ENCODE results near the gene VIL1. TPM values are rescaled to one million over a fixed set of nuclear protein-coding genes. Genes with fewer than 3 reads are reported as not detected.

Gene VIL1
- total and polyA plus RNA-seq, 2 of the 13 experiments (the other 11 are each of a cell fraction or from before 2014, with no cell fraction given): 287 to 301 TPM

DNA sequence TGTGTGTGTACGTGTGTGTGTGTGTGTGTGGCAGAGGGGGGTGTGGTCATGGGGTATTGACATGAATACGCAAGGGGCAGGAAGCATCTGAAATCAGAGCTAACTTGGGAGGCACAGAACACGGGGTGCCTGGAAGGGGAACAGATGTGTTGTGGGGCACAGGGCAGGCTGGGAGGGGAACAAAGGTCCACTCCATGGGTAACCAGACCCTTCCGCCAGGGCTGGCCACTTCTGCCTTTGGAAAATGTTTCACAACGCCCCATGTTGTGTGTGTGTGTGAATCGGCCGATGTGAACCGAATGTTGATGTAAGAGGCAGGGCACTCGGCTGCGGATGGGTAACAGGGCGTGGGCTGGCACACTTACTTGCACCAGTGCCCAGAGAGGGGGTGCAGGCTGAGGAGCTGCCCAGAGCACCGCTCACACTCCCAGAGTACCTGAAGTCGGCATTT is 37.0 kb upstream of the VIL1 start, which contains the start of gene SLC11A1 (continued):
- no peak for TF ChIP-seq JARID2 (CRISPR knock-in tag; IDR thresholded peaks at IDR 0.05; ENCODE audit: insufficient replicate concordance)
- TF ChIP-seq, protein P1, sequence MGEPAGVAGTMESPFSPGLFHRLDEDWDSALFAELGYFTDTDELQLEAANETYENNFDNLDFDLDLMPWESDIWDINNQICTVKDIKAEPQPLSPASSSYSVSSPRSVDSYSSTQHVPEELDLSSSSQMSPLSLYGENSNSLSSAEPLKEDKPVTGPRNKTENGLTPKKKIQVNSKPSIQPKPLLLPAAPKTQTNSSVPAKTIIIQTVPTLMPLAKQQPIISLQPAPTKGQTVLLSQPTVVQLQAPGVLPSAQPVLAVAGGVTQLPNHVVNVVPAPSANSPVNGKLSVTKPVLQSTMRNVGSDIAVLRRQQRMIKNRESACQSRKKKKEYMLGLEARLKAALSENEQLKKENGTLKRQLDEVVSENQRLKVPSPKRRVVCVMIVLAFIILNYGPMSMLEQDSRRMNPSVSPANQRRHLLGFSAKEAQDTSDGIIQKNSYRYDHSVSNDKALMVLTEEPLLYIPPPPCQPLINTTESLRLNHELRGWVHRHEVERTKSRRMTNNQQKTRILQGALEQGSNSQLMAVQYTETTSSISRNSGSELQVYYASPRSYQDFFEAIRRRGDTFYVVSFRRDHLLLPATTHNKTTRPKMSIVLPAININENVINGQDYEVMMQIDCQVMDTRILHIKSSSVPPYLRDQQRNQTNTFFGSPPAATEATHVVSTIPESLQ (CRISPR knock-in tag; conservative IDR thresholded peaks at IDR 0.05): no peak
- peak; percentile 78 for TF ChIP-seq ZBTB38 (CRISPR knock-in tag; IDR thresholded peaks at IDR 0.05)
- TF ChIP-seq, protein P2, sequence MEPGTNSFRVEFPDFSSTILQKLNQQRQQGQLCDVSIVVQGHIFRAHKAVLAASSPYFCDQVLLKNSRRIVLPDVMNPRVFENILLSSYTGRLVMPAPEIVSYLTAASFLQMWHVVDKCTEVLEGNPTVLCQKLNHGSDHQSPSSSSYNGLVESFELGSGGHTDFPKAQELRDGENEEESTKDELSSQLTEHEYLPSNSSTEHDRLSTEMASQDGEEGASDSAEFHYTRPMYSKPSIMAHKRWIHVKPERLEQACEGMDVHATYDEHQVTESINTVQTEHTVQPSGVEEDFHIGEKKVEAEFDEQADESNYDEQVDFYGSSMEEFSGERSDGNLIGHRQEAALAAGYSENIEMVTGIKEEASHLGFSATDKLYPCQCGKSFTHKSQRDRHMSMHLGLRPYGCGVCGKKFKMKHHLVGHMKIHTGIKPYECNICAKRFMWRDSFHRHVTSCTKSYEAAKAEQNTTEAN (CRISPR knock-in tag; conservative IDR thresholded peaks at IDR 0.05): peak; percentile 89
- TF ChIP-seq ZNF766 (CRISPR knock-in tag; IDR thresholded peaks at IDR 0.05; ENCODE audit: borderline replicate concordance): no peak
- TF ChIP-seq, protein P3, sequence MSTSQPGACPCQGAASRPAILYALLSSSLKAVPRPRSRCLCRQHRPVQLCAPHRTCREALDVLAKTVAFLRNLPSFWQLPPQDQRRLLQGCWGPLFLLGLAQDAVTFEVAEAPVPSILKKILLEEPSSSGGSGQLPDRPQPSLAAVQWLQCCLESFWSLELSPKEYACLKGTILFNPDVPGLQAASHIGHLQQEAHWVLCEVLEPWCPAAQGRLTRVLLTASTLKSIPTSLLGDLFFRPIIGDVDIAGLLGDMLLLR (CRISPR knock-in tag; IDR thresholded peaks at IDR 0.05): no peak
- TF ChIP-seq, protein P4, sequence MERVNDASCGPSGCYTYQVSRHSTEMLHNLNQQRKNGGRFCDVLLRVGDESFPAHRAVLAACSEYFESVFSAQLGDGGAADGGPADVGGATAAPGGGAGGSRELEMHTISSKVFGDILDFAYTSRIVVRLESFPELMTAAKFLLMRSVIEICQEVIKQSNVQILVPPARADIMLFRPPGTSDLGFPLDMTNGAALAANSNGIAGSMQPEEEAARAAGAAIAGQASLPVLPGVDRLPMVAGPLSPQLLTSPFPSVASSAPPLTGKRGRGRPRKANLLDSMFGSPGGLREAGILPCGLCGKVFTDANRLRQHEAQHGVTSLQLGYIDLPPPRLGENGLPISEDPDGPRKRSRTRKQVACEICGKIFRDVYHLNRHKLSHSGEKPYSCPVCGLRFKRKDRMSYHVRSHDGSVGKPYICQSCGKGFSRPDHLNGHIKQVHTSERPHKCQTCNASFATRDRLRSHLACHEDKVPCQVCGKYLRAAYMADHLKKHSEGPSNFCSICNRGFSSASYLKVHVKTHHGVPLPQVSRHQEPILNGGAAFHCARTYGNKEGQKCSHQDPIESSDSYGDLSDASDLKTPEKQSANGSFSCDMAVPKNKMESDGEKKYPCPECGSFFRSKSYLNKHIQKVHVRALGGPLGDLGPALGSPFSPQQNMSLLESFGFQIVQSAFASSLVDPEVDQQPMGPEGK (CRISPR knock-in tag; IDR thresholded peaks at IDR 0.05): no peak
- TF ChIP-seq, protein P5, sequence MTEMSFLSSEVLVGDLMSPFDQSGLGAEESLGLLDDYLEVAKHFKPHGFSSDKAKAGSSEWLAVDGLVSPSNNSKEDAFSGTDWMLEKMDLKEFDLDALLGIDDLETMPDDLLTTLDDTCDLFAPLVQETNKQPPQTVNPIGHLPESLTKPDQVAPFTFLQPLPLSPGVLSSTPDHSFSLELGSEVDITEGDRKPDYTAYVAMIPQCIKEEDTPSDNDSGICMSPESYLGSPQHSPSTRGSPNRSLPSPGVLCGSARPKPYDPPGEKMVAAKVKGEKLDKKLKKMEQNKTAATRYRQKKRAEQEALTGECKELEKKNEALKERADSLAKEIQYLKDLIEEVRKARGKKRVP (CRISPR knock-in tag; IDR thresholded peaks at IDR 0.05): no peak
- no peak for TF ChIP-seq SIN3A (IDR thresholded peaks at IDR 0.05; ENCODE audit: borderline replicate concordance, low read depth, low read length)
- TF ChIP-seq, protein P6, sequence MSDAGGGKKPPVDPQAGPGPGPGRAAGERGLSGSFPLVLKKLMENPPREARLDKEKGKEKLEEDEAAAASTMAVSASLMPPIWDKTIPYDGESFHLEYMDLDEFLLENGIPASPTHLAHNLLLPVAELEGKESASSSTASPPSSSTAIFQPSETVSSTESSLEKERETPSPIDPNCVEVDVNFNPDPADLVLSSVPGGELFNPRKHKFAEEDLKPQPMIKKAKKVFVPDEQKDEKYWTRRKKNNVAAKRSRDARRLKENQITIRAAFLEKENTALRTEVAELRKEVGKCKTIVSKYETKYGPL (CRISPR knock-in tag; IDR thresholded peaks at IDR 0.05): no peak
- no peak for TF ChIP-seq SNAI1 (CRISPR knock-in tag; IDR thresholded peaks at IDR 0.05; ENCODE audit: borderline replicate concordance)
- TF ChIP-seq ZNF747 (CRISPR knock-in tag; IDR thresholded peaks at IDR 0.05; ENCODE audit: borderline replicate concordance): no peak
- TF ChIP-seq ONECUT2 (CRISPR knock-in tag; IDR thresholded peaks at IDR 0.05): no peak
- TF ChIP-seq, protein P7, sequence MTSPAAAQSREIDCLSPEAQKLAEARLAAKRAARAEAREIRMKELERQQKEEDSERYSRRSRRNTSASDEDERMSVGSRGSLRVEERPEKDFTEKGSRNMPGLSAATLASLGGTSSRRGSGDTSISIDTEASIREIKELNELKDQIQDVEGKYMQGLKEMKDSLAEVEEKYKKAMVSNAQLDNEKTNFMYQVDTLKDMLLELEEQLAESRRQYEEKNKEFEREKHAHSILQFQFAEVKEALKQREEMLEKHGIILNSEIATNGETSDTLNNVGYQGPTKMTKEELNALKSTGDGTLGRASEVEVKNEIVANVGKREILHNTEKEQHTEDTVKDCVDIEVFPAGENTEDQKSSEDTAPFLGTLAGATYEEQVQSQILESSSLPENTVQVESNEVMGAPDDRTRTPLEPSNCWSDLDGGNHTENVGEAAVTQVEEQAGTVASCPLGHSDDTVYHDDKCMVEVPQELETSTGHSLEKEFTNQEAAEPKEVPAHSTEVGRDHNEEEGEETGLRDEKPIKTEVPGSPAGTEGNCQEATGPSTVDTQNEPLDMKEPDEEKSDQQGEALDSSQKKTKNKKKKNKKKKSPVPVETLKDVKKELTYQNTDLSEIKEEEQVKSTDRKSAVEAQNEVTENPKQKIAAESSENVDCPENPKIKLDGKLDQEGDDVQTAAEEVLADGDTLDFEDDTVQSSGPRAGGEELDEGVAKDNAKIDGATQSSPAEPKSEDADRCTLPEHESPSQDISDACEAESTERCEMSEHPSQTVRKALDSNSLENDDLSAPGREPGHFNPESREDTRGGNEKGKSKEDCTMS (CRISPR knock-in tag; conservative IDR thresholded peaks at IDR 0.05): no peak
- no peak for TF ChIP-seq DNMT3B (CRISPR knock-in tag; conservative IDR thresholded peaks at IDR 0.05)
- TF ChIP-seq, protein P8, sequence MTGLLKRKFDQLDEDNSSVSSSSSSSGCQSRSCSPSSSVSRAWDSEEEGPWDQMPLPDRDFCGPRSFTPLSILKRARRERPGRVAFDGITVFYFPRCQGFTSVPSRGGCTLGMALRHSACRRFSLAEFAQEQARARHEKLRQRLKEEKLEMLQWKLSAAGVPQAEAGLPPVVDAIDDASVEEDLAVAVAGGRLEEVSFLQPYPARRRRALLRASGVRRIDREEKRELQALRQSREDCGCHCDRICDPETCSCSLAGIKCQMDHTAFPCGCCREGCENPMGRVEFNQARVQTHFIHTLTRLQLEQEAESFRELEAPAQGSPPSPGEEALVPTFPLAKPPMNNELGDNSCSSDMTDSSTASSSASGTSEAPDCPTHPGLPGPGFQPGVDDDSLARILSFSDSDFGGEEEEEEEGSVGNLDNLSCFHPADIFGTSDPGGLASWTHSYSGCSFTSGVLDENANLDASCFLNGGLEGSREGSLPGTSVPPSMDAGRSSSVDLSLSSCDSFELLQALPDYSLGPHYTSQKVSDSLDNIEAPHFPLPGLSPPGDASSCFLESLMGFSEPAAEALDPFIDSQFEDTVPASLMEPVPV (CRISPR knock-in tag; IDR thresholded peaks at IDR 0.05): no peak
- TF ChIP-seq FOXK2 (IDR thresholded peaks at IDR 0.05): 0 out of 2 replicates have a peak, but pooled peaks have one; percentile 24

Measured in HepG2 (cell line).